Karpas-422 (cell line): ENCODE data around the gene BCLAF1. TPM values are rescaled to one million over a fixed set of nuclear protein-coding genes. Genes with fewer than 3 reads are reported as not detected.
"Not testable (repeated sequence)": the region's sequence is repeated elsewhere in the genome, so short reads cannot be mapped to it uniquely, and the experiment has no call there.

Experiments
- DNase-seq: peaks from one replicate; pipeline ENCODE4 v3.0.0-alpha.2; 2015
- H2AFZ ChIP-seq: fragments of 200-600 bp; sonication (generic); 2 replicates; pipeline ENCODE4 v1.6.1; 2014; ENCODE audit warnings: antibody characterized with exemption, low read length, mixed read lengths
- H3K27ac ChIP-seq: fragments of 200-600 bp; sonication (generic); 2 replicates; pipeline ENCODE4 v1.5.1; 2014; ENCODE audit warnings: mild to moderate bottlenecking, low read length, moderate library complexity
- H3K27me3 ChIP-seq: fragments of 200-600 bp; sonication (generic); 2 replicates; pipeline ENCODE4 v1.6.1; 2014; ENCODE audit warnings: low read length, mixed read lengths
- H3K36me3 ChIP-seq: fragments of 200-600 bp; sonication (generic); 2 replicates; pipeline ENCODE4 v1.6.1; 2014; ENCODE audit warnings: low read length, mixed read lengths; ENCODE audit not compliant: insufficient read depth
- H3K4me1 ChIP-seq: fragments of 200-600 bp; sonication (generic); 2 replicates; pipeline ENCODE4 v1.6.1; 2014; ENCODE audit warnings: mild to moderate bottlenecking, low read length, mixed read lengths
- H3K4me2 ChIP-seq: fragments of 200-600 bp; sonication (generic); 2 replicates; pipeline ENCODE4 v1.6.1; 2014; ENCODE audit warnings: low read length, low read depth, mild to moderate bottlenecking; ENCODE audit not compliant: poor library complexity, severe bottlenecking
- H3K4me3 ChIP-seq: fragments of 200-600 bp; sonication (generic); 2 replicates; pipeline ENCODE4 v1.5.1; 2014; ENCODE audit warnings: mild to moderate bottlenecking, antibody characterized with exemption, low read length, mixed read lengths
- H3K79me2 ChIP-seq: fragments of 200-600 bp; sonication (generic); 2 replicates; pipeline ENCODE4 v1.6.1; 2014; ENCODE audit warnings: mild to moderate bottlenecking, low read length, mixed read lengths
- H3K9ac ChIP-seq: fragments of 200-600 bp; sonication (generic); 2 replicates; pipeline ENCODE4 v1.6.0; 2014; ENCODE audit warnings: low read length
- H3K9me2 ChIP-seq: fragments of 200-600 bp; sonication (generic), shearing (Covaris generic); replicated peaks from 2 replicates; pipeline ENCODE4 v1.6.0; 2014; ENCODE audit warnings: mild to moderate bottlenecking, low read length, moderate library complexity; ENCODE audit not compliant: insufficient read depth
- H3K9me3 ChIP-seq: fragments of 300-700, 200-600 bp; sonication (generic); 2 replicates; pipeline ENCODE4 v1.6.1; 2014; ENCODE audit warnings: low read length, mixed read lengths
- H4K20me1 ChIP-seq: fragments of 200-600 bp; sonication (generic); 2 replicates; pipeline ENCODE4 v1.6.1; 2014; ENCODE audit warnings: mild to moderate bottlenecking, antibody characterized with exemption, low read length, low read depth; ENCODE audit not compliant: insufficient read depth
- total RNA-seq: library from RNA; depleted of rRNA; stranded (reverse); fragments of >200 nt; shearing (Covaris generic); gene quantifications from 2 replicates; pipeline ENCODE4 v1.2.3, GENCODE V29; 2014; ENCODE audit warnings: low replicate concordance

BCLAF1 gene
- total RNA-seq, 1 experiment from 2014 or later: 177 TPM

DNA sequence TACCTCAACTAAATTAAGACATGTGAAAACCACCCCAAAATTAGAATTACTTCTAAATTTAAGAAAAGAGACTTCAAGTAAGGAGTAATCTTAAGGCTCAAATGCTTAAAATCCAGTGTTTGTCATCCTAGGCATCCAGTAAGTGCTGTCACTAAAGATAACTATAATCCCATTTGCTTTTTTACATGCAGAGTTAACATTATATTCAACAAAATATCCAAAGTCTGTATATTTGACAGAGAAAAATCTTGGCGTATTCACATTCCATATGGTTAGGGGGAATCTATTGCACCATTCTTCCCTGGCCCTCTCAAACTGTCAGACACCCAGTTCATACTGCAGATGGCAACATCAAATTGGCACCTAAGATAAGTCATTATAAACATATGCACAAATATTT is 56.9 kb downstream of the BCLAF1 start:
- Histone ChIP-seq H3K79me2 (no peaks in the 10 kb centered on the region), H3K9me3 (no peaks in the 10 kb centered on the region), H3K4me2 (no peak overlapping the region), H4K20me1 (0 out of 2 replicates have a peak, but pooled peaks cover 5% of the 10 kb centered on the region), H3K4me3 (no peak overlapping the region), H3K36me3 (peaks cover 24% of the 10 kb centered on the region; the same call in 1 of the 2 replicates), H3K27me3 (no peaks in the 10 kb centered on the region), H3K9ac (no peak overlapping the region), H3K27ac (no peak overlapping the region), H3K9me2 (no peaks in the 10 kb centered on the region), H2AFZ (no peak overlapping the region), H3K4me1 (peaks cover 5% of the 10 kb centered on the region)
- DNase-seq: no peak

DNA sequence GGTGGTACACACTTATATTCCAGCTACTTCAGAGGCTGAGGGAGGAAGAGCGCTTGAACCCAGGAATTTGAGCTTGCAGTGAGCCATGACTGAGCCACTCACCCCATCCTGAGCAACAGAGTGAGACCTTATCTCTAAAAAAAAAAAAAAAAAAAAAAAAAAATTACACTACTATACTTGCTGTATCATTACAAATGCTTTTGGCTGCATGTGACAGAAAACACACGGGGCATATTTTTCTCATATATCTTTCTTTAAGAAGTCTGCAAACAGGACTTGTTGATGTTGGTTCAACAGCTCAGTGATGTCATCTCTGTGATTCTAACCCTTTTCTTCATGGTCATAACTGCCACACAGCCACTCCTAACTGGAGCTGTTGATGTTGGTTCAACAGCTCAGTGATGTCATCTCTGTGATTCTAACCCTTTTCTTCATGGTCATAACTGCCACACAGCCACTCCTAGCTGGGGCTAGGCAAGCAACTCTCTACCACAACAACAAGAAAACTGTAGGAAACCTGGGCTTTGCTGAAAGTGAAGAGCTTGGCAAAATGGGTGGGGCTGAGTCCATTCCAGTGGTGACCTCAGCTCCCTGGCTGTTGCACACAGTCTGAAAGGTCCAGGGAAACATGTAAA is 59.3 kb downstream of the BCLAF1 start:
- Histone ChIP-seq H3K4me2 (no peak overlapping the region), H3K4me3 (no peak overlapping the region), H2AFZ (no peak overlapping the region), H3K4me1 (peaks cover 13% of the 10 kb centered on the region), H3K36me3 (peaks cover 19% of the 10 kb centered on the region; the same call in 1 of the 2 replicates), H3K9me3 (no peaks in the 10 kb centered on the region), H3K9ac (no peak overlapping the region), H4K20me1 (no peaks in the 10 kb centered on the region), H3K27me3 (no peaks in the 10 kb centered on the region), H3K27ac (no peak overlapping the region), H3K9me2 (no peaks in the 10 kb centered on the region), H3K79me2 (no peaks in the 10 kb centered on the region)
- no peak for DNase-seq

DNA sequence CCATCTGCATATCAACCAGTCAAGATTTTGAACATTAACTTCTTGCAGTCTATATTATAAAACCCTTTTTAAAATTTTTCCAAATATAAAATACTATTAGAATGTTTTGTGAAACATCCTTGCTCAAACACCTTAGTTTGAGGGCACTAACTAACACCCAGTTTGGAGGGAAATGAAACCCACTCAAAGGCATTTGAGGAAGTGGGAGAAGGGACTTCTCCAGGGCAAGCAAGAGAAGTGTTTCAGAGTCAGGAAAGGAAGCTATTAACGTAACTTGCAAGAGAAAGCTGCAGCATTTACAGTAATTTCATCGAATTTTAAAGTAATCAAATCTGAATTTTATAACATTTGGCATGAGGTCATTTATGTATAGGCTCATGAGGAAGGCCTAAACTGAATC is 60.8 kb downstream of the BCLAF1 start:
- no peak overlapping the region for H3K4me2 ChIP-seq

DNA sequence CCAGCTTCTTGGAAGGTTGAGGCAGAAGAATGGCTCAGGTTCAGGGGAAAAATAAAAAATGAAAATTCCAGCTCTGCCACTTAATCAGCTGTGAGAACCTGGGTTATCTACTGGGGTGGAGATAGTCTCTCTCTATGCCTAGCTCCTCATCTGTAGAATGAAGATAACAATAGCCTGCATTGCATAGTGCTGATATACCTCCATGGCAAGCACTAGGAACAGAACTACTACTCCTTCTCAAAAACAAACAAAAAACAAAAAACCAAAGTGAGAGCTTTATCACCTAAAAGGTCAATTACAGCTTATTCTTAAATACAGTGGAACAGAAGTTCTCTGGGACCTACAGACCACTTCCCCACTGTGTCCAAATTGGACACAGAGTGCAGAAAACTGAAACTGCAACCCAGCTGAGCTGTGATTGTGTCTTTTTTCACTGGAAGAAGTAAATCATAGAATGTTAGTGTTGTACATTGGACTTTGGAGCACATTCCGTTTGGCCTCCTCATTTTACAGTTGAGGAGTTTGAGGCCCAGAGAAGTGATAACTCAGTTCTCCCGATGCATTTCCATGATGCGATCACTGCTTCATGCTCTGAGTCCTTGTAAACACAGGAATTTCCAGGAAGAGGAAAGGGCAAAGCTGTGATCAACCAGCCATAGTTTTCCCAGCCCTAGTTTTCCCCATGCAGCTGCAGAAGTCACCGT is 62.8 kb downstream of the BCLAF1 start:
- H3K9ac ChIP-seq: peak overlapping the region; percentile 30; the same call in 1 of the 2 replicates
- peak overlapping the region; percentile 27; the same call in 1 of the 2 replicates for H3K4me3 ChIP-seq

More for the DNA sequence above, 60.8 kb downstream of the BCLAF1 start:
- no peaks in the 10 kb centered on the region for H3K27me3 ChIP-seq
- DNase-seq: no peak
- no peak overlapping the region for H3K4me3 ChIP-seq
- no peaks in the 10 kb centered on the region for H3K79me2 ChIP-seq
- peaks cover 18% of the 10 kb centered on the region; the same call in 1 of the 2 replicates for H3K36me3 ChIP-seq
- H3K27ac ChIP-seq: no peak overlapping the region
- H3K9me2 ChIP-seq: no peaks in the 10 kb centered on the region
- no peaks in the 10 kb centered on the region for H4K20me1 ChIP-seq
- no peak overlapping the region for H2AFZ ChIP-seq
- no peaks in the 10 kb centered on the region for H3K9me3 ChIP-seq
- no peak overlapping the region for H3K9ac ChIP-seq
- H3K4me1 ChIP-seq: peaks cover 13% of the 10 kb centered on the region

DNA sequence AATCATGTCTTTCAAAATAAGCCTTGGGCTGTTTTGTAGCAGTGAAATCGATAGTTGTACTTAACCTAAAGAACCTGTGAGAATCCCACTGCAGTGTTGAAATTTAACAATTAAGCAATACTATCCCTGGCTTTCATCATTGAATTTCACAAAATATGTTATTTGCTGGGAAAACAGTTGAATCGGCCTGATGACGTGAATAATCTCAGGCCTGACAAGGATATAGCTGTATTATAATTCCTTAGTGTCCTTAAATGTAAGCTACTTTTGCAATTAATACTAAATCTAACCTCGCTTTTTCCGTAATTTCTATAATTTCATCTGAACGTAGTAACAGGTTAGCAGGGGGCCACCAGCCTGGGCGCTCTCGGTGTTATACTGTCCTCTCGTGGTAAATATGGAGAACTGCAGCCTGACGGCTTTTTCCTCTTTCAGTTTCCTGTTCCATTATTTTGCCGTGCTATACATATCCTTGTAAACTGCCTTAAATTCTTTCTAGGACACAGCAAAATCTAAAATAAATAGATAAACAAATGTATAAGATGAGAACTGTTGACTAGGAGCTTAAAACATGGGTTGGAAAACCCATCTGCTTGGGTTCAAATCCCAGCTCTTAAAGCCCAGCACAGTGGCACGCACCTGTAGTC is 63.5 kb downstream of the BCLAF1 start:
- peak overlapping the region; percentile 68 for H3K4me2 ChIP-seq
- no peak overlapping the region for H3K27ac ChIP-seq
- no peaks in the 10 kb centered on the region for H3K9me3 ChIP-seq
- H3K9ac ChIP-seq: peak overlapping the region; percentile 30; the same call in 1 of the 2 replicates
- H3K79me2 ChIP-seq: no peaks in the 10 kb centered on the region
- peaks cover 13% of the 10 kb centered on the region for H3K4me1 ChIP-seq
- peaks cover 6% of the 10 kb centered on the region; the same call in 1 of the 2 replicates for H3K36me3 ChIP-seq
- H3K9me2 ChIP-seq: no peaks in the 10 kb centered on the region
- no peaks in the 10 kb centered on the region for H3K27me3 ChIP-seq
- peak overlapping the region; percentile 27; the same call in 1 of the 2 replicates for H3K4me3 ChIP-seq
- peak overlapping the region; percentile 56; the same call in 1 of the 2 replicates for H2AFZ ChIP-seq
- no peaks in the 10 kb centered on the region for H4K20me1 ChIP-seq
- DNase-seq: peak; percentile 78

More for the DNA sequence above, 62.8 kb downstream of the BCLAF1 start:
- Histone ChIP-seq H3K27ac (no peak overlapping the region), H4K20me1 (no peaks in the 10 kb centered on the region), H3K9me3 (no peaks in the 10 kb centered on the region), H3K4me2 (peak overlapping the region; percentile 68), H2AFZ (peak overlapping the region; percentile 56; the same call in 1 of the 2 replicates), H3K79me2 (no peaks in the 10 kb centered on the region), H3K27me3 (no peaks in the 10 kb centered on the region), H3K36me3 (peaks cover 6% of the 10 kb centered on the region; the same call in 1 of the 2 replicates), H3K9me2 (no peaks in the 10 kb centered on the region), H3K4me1 (peaks cover 13% of the 10 kb centered on the region)
- no peak for DNase-seq

DNA sequence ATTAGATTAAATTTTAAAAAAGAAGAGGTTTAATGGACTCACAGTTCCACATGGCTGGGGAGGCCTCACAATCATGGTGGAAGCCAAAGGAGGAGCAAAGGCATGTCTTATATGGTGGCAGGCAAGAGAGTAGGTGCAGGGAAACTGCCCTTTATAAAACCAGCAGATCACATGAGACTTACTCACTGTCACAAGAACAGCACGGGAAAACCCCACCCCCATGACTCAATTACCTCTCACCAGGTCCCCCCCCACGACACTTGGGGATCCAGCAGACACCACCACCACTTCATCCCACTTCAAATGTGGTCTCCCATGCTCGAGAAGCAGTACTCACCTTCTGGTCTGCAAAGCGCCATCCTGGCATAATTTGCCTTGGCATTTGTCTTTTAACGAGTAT is 64.2 kb downstream of the BCLAF1 start:
- Histone ChIP-seq H2AFZ (no peak overlapping the region), H3K9me2 (no peaks in the 10 kb centered on the region), H3K4me1 (peaks cover 13% of the 10 kb centered on the region), H4K20me1 (no peaks in the 10 kb centered on the region), H3K79me2 (no peaks in the 10 kb centered on the region), H3K4me3 (no peak overlapping the region), H3K27ac (no peak overlapping the region), H3K9me3 (no peaks in the 10 kb centered on the region), H3K9ac (no peak overlapping the region), H3K27me3 (no peaks in the 10 kb centered on the region), H3K36me3 (no peaks in the 10 kb centered on the region; the same call in 1 of the 2 replicates), H3K4me2 (no peak overlapping the region)
- DNase-seq: no peak

DNA sequence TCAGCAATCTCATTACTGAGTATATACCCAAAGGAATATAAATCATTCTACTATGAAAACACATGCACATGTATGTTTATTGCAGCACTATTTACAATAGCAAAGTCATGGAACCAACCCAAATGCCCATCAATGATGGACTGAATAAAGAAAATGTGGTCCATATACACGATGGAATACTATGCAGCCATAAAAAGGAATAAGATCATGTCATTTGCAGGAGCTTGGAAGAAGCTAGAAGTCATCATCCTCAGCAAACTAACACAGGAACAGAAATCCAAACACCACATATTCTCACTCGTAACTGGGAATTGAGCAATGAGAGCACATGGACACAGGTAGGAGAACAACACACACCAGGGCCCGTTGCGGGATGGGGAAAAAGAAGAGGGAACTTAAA is 64.7 kb downstream of the BCLAF1 start:
- H3K4me3 ChIP-seq, H3K4me2 ChIP-seq, H3K36me3 ChIP-seq, H3K27me3 ChIP-seq, H3K9me3 ChIP-seq, H4K20me1 ChIP-seq, H3K9me2 ChIP-seq, DNase-seq, H3K79me2 ChIP-seq, H3K9ac ChIP-seq, H3K27ac ChIP-seq, H2AFZ ChIP-seq: not testable (repeated sequence)
- H3K4me1 ChIP-seq: peaks cover 13% of the 10 kb centered on the region
